ENCODE data around the gene MRPL2.

MRPL2 gene

GRCh38 chr6:43078691-43079090 is 19.5 kb upstream of the MRPL2 start:
- Histone ChIP-seq H3K36me3 (ENCODE audit: control insufficient read depth in 1 of 2, insufficient read depth in 2 of 2, low read length in 2 of 2) (peaks cover 0 to 11% of the 10 kb centered on the region in 2 donors), H3K27ac (ENCODE audit: low read length) (no peak overlapping the region), H3K4me1 (ENCODE audit: control insufficient read depth in 1 of 2, insufficient read depth in 2 of 2, low read length in 2 of 2) (peaks cover 0 to 16% of the 10 kb centered on the region in 2 donors), H3K9me3 (ENCODE audit: control insufficient read depth in 1 of 2, low read length in 2 of 2) (no peaks in the 10 kb centered on the region), H3K27me3 (ENCODE audit: low read depth, low read length) (peaks cover 9% of the 10 kb centered on the region), H3K4me3 (ENCODE audit: low read depth in 1 of 2, low read length in 2 of 2) (no peak overlapping the region)

GRCh38 chr6:43077981-43078511 is 18.8 kb upstream of the MRPL2 start:
- H3K4me3 ChIP-seq (ENCODE audit: low read depth in 1 of 2, low read length in 2 of 2), result peak overlapping the region in 1 of 2 donors; percentile 57
- H3K27me3 ChIP-seq (ENCODE audit: low read depth, low read length), result peaks cover 9% of the 10 kb centered on the region
- H3K27ac ChIP-seq (ENCODE audit: low read length), result no peak overlapping the region
- peaks cover 0 to 17% of the 10 kb centered on the region in 2 donors for H3K36me3 ChIP-seq (ENCODE audit: control insufficient read depth in 1 of 2, insufficient read depth in 2 of 2, low read length in 2 of 2)
- peaks cover 0 to 16% of the 10 kb centered on the region in 2 donors for H3K4me1 ChIP-seq (ENCODE audit: control insufficient read depth in 1 of 2, insufficient read depth in 2 of 2, low read length in 2 of 2)
- no peaks in the 10 kb centered on the region for H3K9me3 ChIP-seq (ENCODE audit: control insufficient read depth in 1 of 2, low read length in 2 of 2)

GRCh38 chr6:43077333-43077809 is 18.1 kb upstream of the MRPL2 start:
- Histone ChIP-seq H3K27ac (ENCODE audit: low read length) (no peak overlapping the region), H3K36me3 (ENCODE audit: control insufficient read depth in 1 of 2, insufficient read depth in 2 of 2, low read length in 2 of 2) (peaks cover 0 to 24% of the 10 kb centered on the region in 2 donors), H3K4me3 (ENCODE audit: low read depth in 1 of 2, low read length in 2 of 2) (peak overlapping the region; percentile 57 to 73), H3K4me1 (ENCODE audit: control insufficient read depth in 1 of 2, insufficient read depth in 2 of 2, low read length in 2 of 2) (peaks cover 0 to 16% of the 10 kb centered on the region in 2 donors), H3K9me3 (ENCODE audit: control insufficient read depth in 1 of 2, low read length in 2 of 2) (no peaks in the 10 kb centered on the region), H3K27me3 (ENCODE audit: low read depth, low read length) (peaks cover 9% of the 10 kb centered on the region)

- peak overlapping the region; percentile 57 to 73 for H3K4me3 ChIP-seq (ENCODE audit: low read depth in 1 of 2, low read length in 2 of 2)
- no peaks in the 10 kb centered on the region for H3K9me3 ChIP-seq (ENCODE audit: control insufficient read depth in 1 of 2, low read length in 2 of 2)
- H3K27me3 ChIP-seq (ENCODE audit: low read depth, low read length), result peaks cover 9% of the 10 kb centered on the region
- no peak overlapping the region for H3K27ac ChIP-seq (ENCODE audit: low read length)
- peaks cover 0 to 16% of the 10 kb centered on the region in 2 donors for H3K4me1 ChIP-seq (ENCODE audit: control insufficient read depth in 1 of 2, insufficient read depth in 2 of 2, low read length in 2 of 2)
- H3K36me3 ChIP-seq (ENCODE audit: control insufficient read depth in 1 of 2, insufficient read depth in 2 of 2, low read length in 2 of 2), result peaks cover 0 to 30% of the 10 kb centered on the region in 2 donors
These were observed 17.5 kb upstream of the MRPL2 start for GRCh38 chr6:43076464-43077332.

- no peak within 1 kb of the TSS for H3K27ac ChIP-seq (ENCODE audit: low read length)
- H3K4me1 ChIP-seq (ENCODE audit: control insufficient read depth in 1 of 2, insufficient read depth in 2 of 2, low read length in 2 of 2), result peaks cover 0 to 16% of the 10 kb centered on the region in 2 donors
- peaks cover 9% of the 10 kb centered on the region for H3K27me3 ChIP-seq (ENCODE audit: low read depth, low read length)
- peaks cover 0 to 38% of the 10 kb centered on the region in 2 donors for H3K36me3 ChIP-seq (ENCODE audit: control insufficient read depth in 1 of 2, insufficient read depth in 2 of 2, low read length in 2 of 2)
- peak within 1 kb of the TSS; percentile 57 to 73 for H3K4me3 ChIP-seq (ENCODE audit: low read depth in 1 of 2, low read length in 2 of 2)
- no peaks in the 10 kb centered on the region for H3K9me3 ChIP-seq (ENCODE audit: control insufficient read depth in 1 of 2, low read length in 2 of 2)
These were observed 16.6 kb upstream of the MRPL2 start, which contains the start of gene PTK7 for GRCh38 chr6:43075670-43076463. PTK7 (plus strand) TSS chr6:43076314; CDS start chr6:43076489, 175 bp downstream.

GRCh38 chr6:43074847-43075669 is 15.8 kb upstream of the MRPL2 start:
- Histone ChIP-seq H3K4me1 (ENCODE audit: control insufficient read depth in 1 of 2, insufficient read depth in 2 of 2, low read length in 2 of 2) (peaks cover 0 to 16% of the 10 kb centered on the region in 2 donors), H3K27me3 (ENCODE audit: low read depth, low read length) (peaks cover 9% of the 10 kb centered on the region), H3K4me3 (ENCODE audit: low read depth in 1 of 2, low read length in 2 of 2) (no peak overlapping the region), H3K36me3 (ENCODE audit: control insufficient read depth in 1 of 2, insufficient read depth in 2 of 2, low read length in 2 of 2) (peaks cover 4 to 46% of the 10 kb centered on the region in 2 donors), H3K9me3 (ENCODE audit: control insufficient read depth in 1 of 2, low read length in 2 of 2) (no peaks in the 10 kb centered on the region), H3K27ac (ENCODE audit: low read length) (no peak overlapping the region)

- peaks cover 16 to 67% of the 10 kb centered on the region in 2 donors for H3K36me3 ChIP-seq (ENCODE audit: control insufficient read depth in 1 of 2, insufficient read depth in 2 of 2, low read length in 2 of 2)
- H3K9me3 ChIP-seq (ENCODE audit: control insufficient read depth in 1 of 2, low read length in 2 of 2), result no peaks in the 10 kb centered on the region
- no peak overlapping the region for H3K4me3 ChIP-seq (ENCODE audit: low read depth in 1 of 2, low read length in 2 of 2)
- no peak overlapping the region for H3K27ac ChIP-seq (ENCODE audit: low read length)
- H3K27me3 ChIP-seq (ENCODE audit: low read depth, low read length), result no peaks in the 10 kb centered on the region
- no peaks in the 10 kb centered on the region for H3K4me1 ChIP-seq (ENCODE audit: control insufficient read depth in 1 of 2, insufficient read depth in 2 of 2, low read length in 2 of 2)
These were observed 10.9 kb upstream of the MRPL2 start for GRCh38 chr6:43070028-43070632.

- H3K36me3 ChIP-seq (ENCODE audit: control insufficient read depth in 1 of 2, insufficient read depth in 2 of 2, low read length in 2 of 2), result peaks cover 12 to 36% of the 10 kb centered on the region in 2 donors
- no peaks in the 10 kb centered on the region for H3K9me3 ChIP-seq (ENCODE audit: control insufficient read depth in 1 of 2, low read length in 2 of 2)
- no peak overlapping the region for H3K27ac ChIP-seq (ENCODE audit: low read length)
- no peak overlapping the region for H3K4me3 ChIP-seq (ENCODE audit: low read depth in 1 of 2, low read length in 2 of 2)
- peaks cover 9 to 27% of the 10 kb centered on the region in 2 donors for H3K4me1 ChIP-seq (ENCODE audit: control insufficient read depth in 1 of 2, insufficient read depth in 2 of 2, low read length in 2 of 2)
- H3K27me3 ChIP-seq (ENCODE audit: low read depth, low read length), result no peaks in the 10 kb centered on the region
These were observed 3.6 kb upstream of the MRPL2 start for GRCh38 chr6:43062818-43063217.

- Histone ChIP-seq H3K4me3 (ENCODE audit: low read depth in 1 of 2, low read length in 2 of 2) (no peak overlapping the region), H3K36me3 (ENCODE audit: control insufficient read depth in 1 of 2, insufficient read depth in 2 of 2, low read length in 2 of 2) (peaks cover 12 to 32% of the 10 kb centered on the region in 2 donors), H3K27ac (ENCODE audit: low read length) (no peak overlapping the region), H3K27me3 (ENCODE audit: low read depth, low read length) (no peaks in the 10 kb centered on the region), H3K4me1 (ENCODE audit: control insufficient read depth in 1 of 2, insufficient read depth in 2 of 2, low read length in 2 of 2) (peaks cover 9 to 27% of the 10 kb centered on the region in 2 donors), H3K9me3 (ENCODE audit: control insufficient read depth in 1 of 2, low read length in 2 of 2) (no peaks in the 10 kb centered on the region)
These were observed 2.6 kb upstream of the MRPL2 start for GRCh38 chr6:43061861-43062260.
